ENCODE measurements around the gene IYD.

The IYD gene

DNA sequence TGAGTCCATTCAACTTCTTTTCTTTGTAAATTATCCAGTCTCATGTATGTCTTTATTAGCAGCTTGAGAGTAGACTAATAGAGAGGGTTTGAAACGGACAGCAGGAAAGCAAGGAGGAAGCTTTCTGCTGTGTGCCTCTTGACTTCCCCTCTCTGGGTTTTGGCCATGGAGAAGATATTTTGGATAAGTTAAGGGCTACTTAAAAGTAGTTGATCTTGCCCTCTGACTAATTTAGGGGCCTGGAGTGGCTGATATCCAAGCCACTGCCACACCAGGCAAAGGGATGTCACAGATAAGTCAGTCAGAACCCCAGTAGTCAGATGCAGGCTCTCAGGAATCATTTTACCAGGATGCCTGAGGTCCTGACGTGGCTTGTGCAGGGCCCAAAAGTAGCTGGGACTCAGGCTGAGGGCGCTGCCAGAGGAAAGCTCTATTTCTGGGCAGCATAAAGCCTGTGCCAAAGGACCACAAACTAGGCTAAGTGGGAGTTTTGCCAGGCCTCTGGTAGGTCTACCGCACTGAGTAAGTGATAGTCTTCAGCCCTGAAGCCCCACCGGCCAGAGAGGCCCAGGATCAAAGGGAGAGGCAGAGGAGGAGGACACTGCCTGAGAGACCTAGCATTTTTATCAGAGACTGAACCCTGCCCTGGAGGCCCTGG, 41.6 kb upstream of the IYD start:
- H3K27me3 ChIP-seq (ENCODE audit: insufficient read depth, low read length, poor library complexity), result peaks cover 26% of the 10 kb centered on the region
- DNase-seq (no peak), ATAC-seq (ENCODE audit: insufficient read depth, low read depth) (no peak)
- H3K4me1 ChIP-seq (ENCODE audit: insufficient read depth, low read length), result no peaks in the 10 kb centered on the region
- no peak overlapping the region for H3K27ac ChIP-seq (ENCODE audit: low read length)
- H3K4me3 ChIP-seq (ENCODE audit: low read depth in 1 of 2, low read length in 2 of 2), result no peak overlapping the region
- H3K4me2 ChIP-seq (ENCODE audit: insufficient read depth, low read length), result no peak overlapping the region
- H3K36me3 ChIP-seq (ENCODE audit: insufficient read depth, low read length), result no peaks in the 10 kb centered on the region
- no peaks in the 10 kb centered on the region for H3K9me3 ChIP-seq (ENCODE audit: insufficient read depth, low read length, severe bottlenecking)
- TF ChIP-seq EZH2 (IDR thresholded peaks at IDR 0.05; ENCODE audit: borderline replicate concordance, low read depth, low read length, severe bottlenecking), result no peak
- TF ChIP-seq, protein P1, sequence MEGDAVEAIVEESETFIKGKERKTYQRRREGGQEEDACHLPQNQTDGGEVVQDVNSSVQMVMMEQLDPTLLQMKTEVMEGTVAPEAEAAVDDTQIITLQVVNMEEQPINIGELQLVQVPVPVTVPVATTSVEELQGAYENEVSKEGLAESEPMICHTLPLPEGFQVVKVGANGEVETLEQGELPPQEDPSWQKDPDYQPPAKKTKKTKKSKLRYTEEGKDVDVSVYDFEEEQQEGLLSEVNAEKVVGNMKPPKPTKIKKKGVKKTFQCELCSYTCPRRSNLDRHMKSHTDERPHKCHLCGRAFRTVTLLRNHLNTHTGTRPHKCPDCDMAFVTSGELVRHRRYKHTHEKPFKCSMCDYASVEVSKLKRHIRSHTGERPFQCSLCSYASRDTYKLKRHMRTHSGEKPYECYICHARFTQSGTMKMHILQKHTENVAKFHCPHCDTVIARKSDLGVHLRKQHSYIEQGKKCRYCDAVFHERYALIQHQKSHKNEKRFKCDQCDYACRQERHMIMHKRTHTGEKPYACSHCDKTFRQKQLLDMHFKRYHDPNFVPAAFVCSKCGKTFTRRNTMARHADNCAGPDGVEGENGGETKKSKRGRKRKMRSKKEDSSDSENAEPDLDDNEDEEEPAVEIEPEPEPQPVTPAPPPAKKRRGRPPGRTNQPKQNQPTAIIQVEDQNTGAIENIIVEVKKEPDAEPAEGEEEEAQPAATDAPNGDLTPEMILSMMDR (IDR thresholded peaks at IDR 0.05; ENCODE audit: borderline replicate concordance, extremely low read depth, low read length, poor library complexity, severe bottlenecking), result no peak
- H2AFZ ChIP-seq (ENCODE audit: low read depth, low read length), result no peak overlapping the region
- H3K9ac ChIP-seq (ENCODE audit: low read depth, low read length), result no peak overlapping the region
- no peaks in the 10 kb centered on the region for H3K79me2 ChIP-seq (ENCODE audit: insufficient read depth, low read length)
- no peaks in the 10 kb centered on the region for H4K20me1 ChIP-seq (ENCODE audit: insufficient read depth, low read length)

DNA sequence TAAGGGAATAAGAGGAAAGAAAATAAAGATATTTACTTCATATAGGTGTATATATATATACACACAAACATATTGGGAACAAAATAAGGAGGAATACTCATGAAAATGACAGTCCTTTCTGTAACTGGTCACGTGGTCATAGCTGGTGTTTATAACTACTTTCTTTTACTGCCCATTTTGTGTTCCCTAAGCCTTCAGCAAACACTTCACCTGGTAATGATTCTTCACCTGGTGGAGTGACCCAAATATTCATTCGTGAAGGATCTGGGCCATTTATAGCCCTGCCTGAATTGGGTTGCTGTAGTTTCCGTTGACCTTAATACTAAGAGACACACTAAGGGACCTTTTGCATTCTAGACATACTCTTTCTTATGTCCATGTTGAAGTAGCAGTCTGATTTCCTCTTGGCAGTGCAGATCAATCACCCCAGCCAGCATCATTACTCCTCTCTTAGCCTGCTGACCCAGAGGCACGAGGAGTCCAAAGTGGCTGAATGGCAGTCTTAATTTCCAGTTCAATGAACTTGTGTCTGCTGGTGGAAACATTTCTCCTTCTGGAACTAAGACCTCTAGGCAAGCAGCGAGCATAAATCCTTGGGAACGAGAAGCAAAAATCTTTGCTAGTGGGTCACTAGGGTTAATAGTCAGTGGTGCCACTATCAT, 39.9 kb upstream of the IYD start:
- no peak for DNase-seq
- Histone ChIP-seq H3K36me3 (ENCODE audit: insufficient read depth, low read length) (no peaks in the 10 kb centered on the region), H4K20me1 (ENCODE audit: insufficient read depth, low read length) (no peaks in the 10 kb centered on the region), H3K9ac (ENCODE audit: low read depth, low read length) (no peak overlapping the region), H3K9me3 (ENCODE audit: insufficient read depth, low read length, severe bottlenecking) (no peaks in the 10 kb centered on the region), H3K4me2 (ENCODE audit: insufficient read depth, low read length) (no peak overlapping the region), H2AFZ (ENCODE audit: low read depth, low read length) (no peak overlapping the region), H3K79me2 (ENCODE audit: insufficient read depth, low read length) (no peaks in the 10 kb centered on the region), H3K4me3 (ENCODE audit: low read depth in 1 of 2, low read length in 2 of 2) (no peak overlapping the region), H3K27me3 (ENCODE audit: insufficient read depth, low read length, poor library complexity) (peaks cover 20% of the 10 kb centered on the region), H3K27ac (ENCODE audit: low read length) (no peak overlapping the region), H3K4me1 (ENCODE audit: insufficient read depth, low read length) (no peaks in the 10 kb centered on the region)
- ATAC-seq (ENCODE audit: insufficient read depth, low read depth), result no peak
- TF ChIP-seq EZH2 (IDR thresholded peaks at IDR 0.05; ENCODE audit: borderline replicate concordance, low read depth, low read length, severe bottlenecking), result no peak
- TF ChIP-seq, protein P1 (IDR thresholded peaks at IDR 0.05; ENCODE audit: borderline replicate concordance, extremely low read depth, low read length, poor library complexity, severe bottlenecking), result no peak

DNA sequence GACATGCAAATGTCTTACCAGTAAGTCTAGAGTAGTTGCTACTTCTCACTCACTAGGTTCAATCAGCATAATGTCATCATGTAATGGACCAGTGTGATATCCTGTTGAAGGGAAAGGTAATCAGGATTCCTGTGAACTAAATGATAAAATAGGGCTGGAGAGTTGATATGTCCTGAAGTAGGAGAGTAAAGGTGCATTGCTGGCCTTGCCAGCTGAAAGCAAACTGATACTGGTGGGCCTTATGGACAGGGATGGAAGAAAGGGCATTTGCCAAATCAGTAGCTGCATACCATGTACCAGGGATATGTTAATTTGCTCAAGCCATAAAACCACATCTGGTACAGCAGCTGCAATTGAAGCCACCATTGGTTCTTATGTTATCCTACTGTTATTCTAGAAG, 37.5 kb upstream of the IYD start:
- Histone ChIP-seq H3K9me3 (ENCODE audit: insufficient read depth, low read length, severe bottlenecking) (no peaks in the 10 kb centered on the region), H4K20me1 (ENCODE audit: insufficient read depth, low read length) (no peaks in the 10 kb centered on the region), H3K4me1 (ENCODE audit: insufficient read depth, low read length) (no peaks in the 10 kb centered on the region), H3K4me2 (ENCODE audit: insufficient read depth, low read length) (no peak overlapping the region), H3K36me3 (ENCODE audit: insufficient read depth, low read length) (no peaks in the 10 kb centered on the region), H3K79me2 (ENCODE audit: insufficient read depth, low read length) (no peaks in the 10 kb centered on the region), H3K27me3 (ENCODE audit: insufficient read depth, low read length, poor library complexity) (peaks cover 6% of the 10 kb centered on the region), H3K9ac (ENCODE audit: low read depth, low read length) (no peak overlapping the region), H3K4me3 (ENCODE audit: low read depth in 1 of 2, low read length in 2 of 2) (no peak overlapping the region), H3K27ac (ENCODE audit: low read length) (no peak overlapping the region), H2AFZ (ENCODE audit: low read depth, low read length) (no peak overlapping the region)
- TF ChIP-seq, protein P1 (IDR thresholded peaks at IDR 0.05; ENCODE audit: borderline replicate concordance, extremely low read depth, low read length, poor library complexity, severe bottlenecking), result no peak
- no peak for TF ChIP-seq EZH2 (IDR thresholded peaks at IDR 0.05; ENCODE audit: borderline replicate concordance, low read depth, low read length, severe bottlenecking)
- ATAC-seq (ENCODE audit: insufficient read depth, low read depth) (no peak), DNase-seq (no peak)

All from DND-41 (cell line).